ENCODE data around the gene MYRFL.
"Not testable (repeated sequence)": the region's sequence is repeated elsewhere in the genome, so short reads cannot be mapped to it uniquely, and the experiment has no call there.

MYRFL gene

DNA sequence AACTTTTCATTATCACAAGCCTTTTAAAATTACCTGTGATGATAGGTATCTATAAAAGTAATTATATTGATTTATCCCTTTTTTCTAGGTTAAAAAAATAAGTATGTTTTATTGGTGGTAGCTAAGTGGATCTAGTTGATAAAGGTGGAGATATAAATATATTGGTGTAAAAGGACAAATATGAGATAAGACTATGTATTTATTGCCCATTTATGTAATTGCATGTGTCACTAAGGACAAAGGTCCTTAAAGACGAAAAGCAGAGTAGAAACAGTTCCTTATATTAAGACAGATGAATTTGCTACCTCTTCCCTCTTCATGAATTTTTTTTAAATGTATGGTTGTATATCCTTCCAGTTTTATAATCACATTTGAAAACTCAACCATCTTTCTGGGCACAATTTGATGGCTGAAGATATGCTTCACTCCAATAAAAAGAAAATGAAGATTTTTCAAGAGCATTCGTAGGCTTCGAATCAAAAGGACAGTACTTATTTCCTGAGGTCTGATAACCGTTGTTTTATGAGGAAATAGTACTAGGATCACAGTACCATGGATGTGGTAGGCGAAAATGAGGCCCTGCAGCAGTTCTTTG, at the start of gene MYRFL:
MYRFL (plus strand) TSS at position 262 of the 595 bp plus-strand sequence; CDS start at position 553, 291 bp downstream.
- no peak for DNase-seq

GRCh38 chr12:69779928-69780327, 45.1 kb upstream of the MYRFL start:
- DNase-seq = no peak

GRCh38 chr12:69783365-69783764, 41.7 kb upstream of the MYRFL start:
- DNase-seq = no peak

DNA sequence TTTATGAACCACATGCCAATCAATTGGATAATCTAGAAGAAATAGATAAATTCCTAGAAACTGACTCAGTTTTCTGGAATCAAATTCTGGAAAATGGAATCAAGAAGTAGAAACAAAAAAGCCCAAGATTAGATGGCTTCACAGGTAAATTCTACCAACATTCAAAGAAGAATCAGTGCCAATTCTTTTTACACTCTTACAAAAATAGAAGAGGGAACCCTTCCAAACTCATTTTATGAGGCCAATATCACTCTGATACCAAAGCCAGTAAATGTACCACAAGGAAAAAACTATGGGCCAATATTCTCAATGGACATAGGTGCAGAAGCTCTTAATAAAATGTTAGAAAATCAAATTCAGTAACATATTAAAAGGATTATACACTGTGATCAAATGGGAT, 35.7 kb upstream of the MYRFL start:
- no peak for DNase-seq

DNA sequence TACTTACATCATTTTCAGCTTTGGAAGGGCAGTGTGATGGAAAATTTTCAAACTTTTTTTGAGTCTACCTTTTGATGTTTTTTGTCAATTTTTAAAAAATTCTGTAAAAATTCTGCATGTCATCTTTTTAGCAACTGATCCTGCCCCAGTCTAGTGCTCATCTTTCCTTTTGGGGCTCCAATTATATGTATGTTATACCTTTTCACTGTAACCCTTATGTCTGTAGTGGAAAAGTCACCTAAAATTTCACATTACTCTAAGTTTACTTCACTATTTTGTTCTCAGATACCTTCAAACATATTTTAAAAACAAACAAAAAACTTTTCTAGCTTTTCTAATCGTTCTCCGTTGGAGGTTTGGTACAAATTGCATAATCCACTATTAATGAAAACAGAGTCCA, 32.5 kb upstream of the MYRFL start:
- DNase-seq = no peak

DNA sequence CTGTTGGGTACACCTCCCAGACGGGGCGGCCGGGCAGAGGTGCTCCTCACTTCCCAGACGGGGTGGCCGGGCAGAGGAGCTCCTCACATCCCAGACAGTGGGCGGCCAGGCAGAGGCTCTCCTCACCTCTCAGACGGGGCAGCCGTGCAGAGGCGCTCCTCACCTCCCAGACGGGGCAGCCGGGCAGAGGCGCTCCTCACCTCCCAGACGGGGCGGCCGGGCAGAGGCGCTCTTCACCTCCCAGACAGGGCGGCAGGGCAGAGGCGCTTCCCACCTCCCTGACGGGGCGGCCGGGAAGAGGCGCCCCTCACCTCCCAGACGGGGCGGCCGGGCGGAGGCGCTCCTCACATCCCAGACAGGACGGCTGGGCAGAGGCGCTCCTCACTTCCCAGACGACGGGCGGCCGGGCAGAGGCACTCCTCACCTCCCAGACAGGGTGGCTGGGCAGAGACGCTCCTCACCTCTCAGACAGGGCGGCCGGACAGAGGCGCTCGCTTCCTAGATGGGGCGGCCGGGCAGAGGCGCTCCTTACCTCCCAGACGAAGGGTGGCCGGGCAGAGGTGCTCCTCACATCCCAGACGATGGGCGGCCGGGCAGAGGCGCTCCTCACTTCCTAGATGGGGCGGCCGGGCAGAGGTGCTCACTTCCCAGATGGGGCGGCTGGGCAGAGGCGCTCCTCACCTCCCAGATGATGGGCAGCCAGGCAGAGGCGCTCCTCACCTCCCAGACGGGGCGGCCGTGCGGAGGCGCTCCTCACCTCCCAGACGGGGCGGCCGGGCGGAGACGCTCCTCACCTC, 17.7 kb upstream of the MYRFL start:
- not testable (repeated sequence) for DNase-seq

DNA sequence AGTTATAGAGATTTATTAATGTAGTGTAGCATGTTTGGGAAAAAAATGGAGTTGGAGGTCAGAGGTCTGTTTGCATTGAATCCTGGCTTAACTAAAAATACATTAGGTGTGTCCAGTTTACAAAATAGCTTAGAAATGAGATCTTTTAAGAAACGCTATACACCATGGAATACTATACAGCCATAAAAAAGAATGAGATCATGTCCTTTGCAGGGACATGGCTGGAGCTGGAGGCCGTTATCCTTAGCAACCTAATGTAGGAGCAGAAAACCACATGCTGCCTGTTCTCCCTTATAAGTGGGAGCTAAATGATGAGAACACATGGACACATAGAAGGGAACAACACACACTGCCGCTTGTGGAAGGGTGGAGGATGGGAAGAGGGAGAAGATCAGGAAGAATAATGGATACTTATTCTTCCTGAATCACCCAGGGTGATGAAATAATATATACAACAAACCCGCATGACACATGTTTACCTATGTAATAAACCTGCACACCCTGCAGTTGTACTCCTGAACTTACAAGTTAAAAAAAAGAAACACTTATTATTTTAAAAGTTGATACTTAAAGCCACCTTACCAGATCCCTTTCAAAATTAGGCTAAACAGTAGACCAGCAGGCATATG, 14.0 kb upstream of the MYRFL start:
- no peak for DNase-seq

DNA sequence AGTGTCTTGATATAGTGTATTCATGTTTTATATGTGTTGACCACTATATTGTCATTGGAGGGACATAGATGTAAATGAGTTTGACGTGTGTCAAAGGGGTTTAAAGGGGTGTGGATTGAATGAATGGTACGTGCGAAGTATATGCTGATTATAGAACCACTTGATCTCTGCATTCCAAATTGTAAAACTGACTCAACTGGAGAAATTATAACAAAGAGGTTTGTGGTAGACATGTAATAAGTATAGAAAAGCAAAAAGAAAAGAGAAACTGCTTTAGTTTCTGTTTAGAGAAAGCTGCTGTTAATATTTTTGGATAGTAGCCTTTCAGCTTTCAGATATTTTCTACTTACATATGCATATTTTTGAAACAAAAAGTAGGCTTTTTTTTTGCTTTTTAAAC, 8.9 kb upstream of the MYRFL start:
- no peak for DNase-seq

DNA sequence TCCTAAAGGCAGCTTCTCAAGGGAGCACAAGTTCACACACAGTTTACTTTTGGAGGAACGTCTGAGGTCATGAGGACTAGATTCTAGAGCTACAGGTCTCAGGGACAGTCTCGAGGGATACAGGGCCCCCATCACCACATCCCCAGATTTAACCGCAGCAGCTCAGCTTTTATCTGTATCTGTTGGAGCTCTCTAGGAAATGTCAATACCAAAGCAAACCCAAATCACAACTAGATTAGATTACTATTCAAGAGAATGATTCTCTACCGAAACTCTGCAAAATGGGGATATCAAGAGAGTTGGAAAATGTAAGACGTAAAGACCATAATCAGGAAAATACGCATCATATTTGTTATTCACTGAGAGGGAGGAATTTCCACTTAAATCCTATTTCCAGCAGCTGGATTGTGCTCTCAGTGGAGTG, 4.0 kb upstream of the MYRFL start:
- DNase-seq = no peak

DNA sequence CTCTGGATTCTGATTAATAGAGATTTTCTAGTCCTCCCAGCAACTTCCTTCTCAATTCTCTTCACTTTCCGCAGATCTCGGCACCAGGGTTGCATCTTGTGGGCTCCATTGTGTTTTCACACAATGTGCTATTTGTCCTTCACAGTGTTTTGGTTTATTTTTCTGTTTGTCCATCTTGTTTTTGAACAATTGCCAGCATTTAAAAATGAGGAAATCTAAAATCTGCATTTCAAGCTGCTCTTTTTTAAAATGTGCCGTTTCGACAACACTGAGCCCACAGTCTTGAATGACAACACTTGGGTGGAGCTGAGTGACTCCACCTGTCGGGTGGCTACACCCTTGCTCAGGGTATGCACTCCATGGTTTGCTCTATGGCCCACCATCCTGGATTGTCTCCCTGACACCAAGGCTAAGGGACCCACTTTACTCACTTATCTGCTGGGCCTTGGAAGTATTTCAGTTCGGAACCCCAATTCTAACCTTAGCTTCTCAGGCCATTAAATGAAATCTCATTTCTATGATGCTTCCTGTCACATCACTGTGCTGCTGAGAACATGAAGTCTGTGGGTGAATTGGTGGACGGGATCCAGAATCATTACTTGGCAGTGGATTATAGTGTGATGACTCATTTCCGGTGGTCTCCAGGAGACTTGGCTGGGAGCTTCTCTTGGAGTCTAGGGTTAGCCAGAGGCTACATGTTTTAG, 3.4 kb upstream of the MYRFL start:
- no peak for DNase-seq

- DNase-seq = no peak
Observed at GRCh38 chr12:69822201-69822860, 2.7 kb upstream of the MYRFL start.

- DNase-seq = no peak
Observed at GRCh38 chr12:69824028-69824427, 999 bp upstream of the MYRFL start.

- no peak for DNase-seq
Observed at GRCh38 chr12:69828897-69829296, 3.9 kb downstream of the MYRFL start.

- DNase-seq = no peak
Observed at GRCh38 chr12:69833696-69834095, 8.7 kb downstream of the MYRFL start.

- no peak for DNase-seq
Observed at GRCh38 chr12:69834147-69834546, 9.1 kb downstream of the MYRFL start.

GRCh38 chr12:69834576-69834975, 9.5 kb downstream of the MYRFL start:
- no peak for DNase-seq

- no peak for DNase-seq
Observed at GRCh38 chr12:69835081-69835480, 10.1 kb downstream of the MYRFL start.

DNA sequence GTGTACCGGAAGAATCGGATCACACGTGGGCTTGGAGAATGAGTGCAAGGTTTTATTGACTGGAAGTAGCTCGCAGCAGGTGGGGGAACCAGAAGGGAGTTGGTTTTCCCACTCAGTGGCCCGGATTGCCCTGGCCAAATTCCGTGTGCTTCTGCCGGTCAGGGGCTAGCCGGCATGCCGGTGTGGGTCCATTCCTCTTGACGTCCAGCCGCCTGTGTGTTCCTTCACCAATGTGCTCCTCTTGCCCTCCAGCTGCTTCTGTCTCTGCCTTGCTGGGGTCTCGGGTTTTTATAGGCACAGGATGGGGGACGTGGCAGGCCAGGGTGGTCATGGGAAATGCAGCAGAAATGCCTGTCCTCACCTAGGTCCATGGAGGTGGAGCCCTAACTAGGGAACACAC, 11.0 kb downstream of the MYRFL start:
- DNase-seq = no peak

GRCh38 chr12:69837191-69837590, 12.2 kb downstream of the MYRFL start:
- DNase-seq = no peak

DNA sequence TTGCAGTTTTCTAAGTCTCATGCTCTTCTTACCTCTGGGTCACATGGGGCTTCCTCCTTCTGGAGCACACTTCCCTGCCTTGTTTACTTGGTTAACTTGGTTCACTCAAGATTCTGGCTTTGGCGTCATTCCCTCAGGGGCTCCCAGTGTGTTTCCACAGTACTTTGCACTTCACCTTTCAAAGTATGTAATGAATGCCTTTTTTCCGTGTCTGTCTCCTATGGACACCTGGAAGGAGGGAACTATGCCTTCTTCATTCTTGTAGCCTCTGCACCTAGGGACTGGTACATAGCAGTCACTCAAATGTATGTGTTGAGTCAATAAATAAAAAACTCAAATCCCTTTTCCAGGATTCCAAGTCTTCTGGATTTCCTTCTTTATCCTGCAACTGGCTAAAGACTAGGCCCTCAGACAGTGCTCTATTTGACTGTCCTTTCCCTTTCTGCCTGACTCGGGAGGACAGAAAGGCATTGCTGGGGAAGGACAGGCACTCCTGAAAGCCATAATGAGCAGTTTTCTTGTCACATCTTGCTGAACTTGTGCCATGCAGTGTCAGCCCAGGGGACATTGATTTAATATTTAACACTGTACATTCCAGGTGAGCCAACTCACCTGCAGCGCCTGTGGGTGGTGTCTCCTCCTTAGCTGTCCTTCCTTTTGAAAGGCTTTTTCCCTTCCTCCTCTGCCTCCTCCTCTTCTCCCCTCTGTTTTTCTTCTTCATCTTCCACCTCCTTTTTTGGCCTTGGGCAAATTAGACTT, 12.8 kb downstream of the MYRFL start:
- DNase-seq = no peak

DNA sequence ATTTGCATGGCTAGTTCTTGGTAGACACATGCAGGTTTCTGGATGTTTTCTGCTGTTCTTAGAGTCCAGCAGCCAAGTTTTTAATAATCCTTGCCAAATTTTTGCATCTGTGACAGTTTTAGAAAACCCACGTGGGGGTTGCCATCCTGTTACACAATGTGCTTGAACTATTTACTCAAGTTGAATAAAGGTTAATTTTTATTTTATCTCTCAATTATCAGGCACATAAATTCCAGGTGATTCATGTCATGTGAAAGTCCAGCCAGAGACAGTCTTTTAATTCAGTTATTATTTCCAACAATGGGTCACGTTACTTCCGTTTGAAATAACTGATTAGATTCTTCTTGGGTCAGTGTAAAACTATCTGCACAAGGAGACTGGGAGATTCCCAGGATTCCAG, 15.7 kb downstream of the MYRFL start:
- DNase-seq = no peak

GRCh38 chr12:69843608-69844007, 18.6 kb downstream of the MYRFL start:
- no peak for DNase-seq
